Mesothelial cell of epicardium (in vitro differentiated cells): ENCODE data around the gene C10orf105. TPM values are rescaled to one million over a fixed set of nuclear protein-coding genes. Genes with fewer than 3 reads are reported as not detected.

Source experiments
- DNase-seq, 2 experiments: peaks; one replicate each; pipeline ENCODE4 v3.0.0; 2021; ENCODE audit warnings: low spot score in 2 of 2; ENCODE audit not compliant: unreplicated experiment in 2 of 2
- H3K27ac Mint-ChIP-seq: 2 replicates; pipeline ENCODE4 v1.8.0; 2021; ENCODE audit warnings: mixed read lengths
- H3K27me3 Mint-ChIP-seq: 2 replicates; pipeline ENCODE4 v1.8.0; 2021; ENCODE audit warnings: low read depth, mixed read lengths
- H3K36me3 Mint-ChIP-seq: 2 replicates; pipeline ENCODE4 v1.8.0; 2021; ENCODE audit warnings: mixed read lengths
- H3K4me1 Mint-ChIP-seq: 2 replicates; pipeline ENCODE4 v1.8.0; 2021; ENCODE audit warnings: mixed read lengths
- H3K4me3 Mint-ChIP-seq: 2 replicates; pipeline ENCODE4 v1.8.0; 2021; ENCODE audit warnings: mild to moderate bottlenecking, moderate library complexity, mixed read lengths
- H3K9me3 Mint-ChIP-seq: 2 replicates; pipeline ENCODE4 v1.8.0; 2021; ENCODE audit warnings: mixed read lengths
- CTCF ChIP-seq: fragments of 200-600 bp; sonication (generic); IDR thresholded peaks from one replicate; pipeline ENCODE4 v1.5.0; 2021; ENCODE audit warnings: antibody characterized with exemption; ENCODE audit not compliant: unreplicated experiment
- total RNA-seq: library from RNA; stranded (reverse); gene quantifications from 3 replicates; pipeline ENCODE4 v1.2.1, GENCODE V29; 2021

The C10orf105 gene
- total RNA-seq, 1 donor from 2014 or later, result 0.25 TPM

DNA sequence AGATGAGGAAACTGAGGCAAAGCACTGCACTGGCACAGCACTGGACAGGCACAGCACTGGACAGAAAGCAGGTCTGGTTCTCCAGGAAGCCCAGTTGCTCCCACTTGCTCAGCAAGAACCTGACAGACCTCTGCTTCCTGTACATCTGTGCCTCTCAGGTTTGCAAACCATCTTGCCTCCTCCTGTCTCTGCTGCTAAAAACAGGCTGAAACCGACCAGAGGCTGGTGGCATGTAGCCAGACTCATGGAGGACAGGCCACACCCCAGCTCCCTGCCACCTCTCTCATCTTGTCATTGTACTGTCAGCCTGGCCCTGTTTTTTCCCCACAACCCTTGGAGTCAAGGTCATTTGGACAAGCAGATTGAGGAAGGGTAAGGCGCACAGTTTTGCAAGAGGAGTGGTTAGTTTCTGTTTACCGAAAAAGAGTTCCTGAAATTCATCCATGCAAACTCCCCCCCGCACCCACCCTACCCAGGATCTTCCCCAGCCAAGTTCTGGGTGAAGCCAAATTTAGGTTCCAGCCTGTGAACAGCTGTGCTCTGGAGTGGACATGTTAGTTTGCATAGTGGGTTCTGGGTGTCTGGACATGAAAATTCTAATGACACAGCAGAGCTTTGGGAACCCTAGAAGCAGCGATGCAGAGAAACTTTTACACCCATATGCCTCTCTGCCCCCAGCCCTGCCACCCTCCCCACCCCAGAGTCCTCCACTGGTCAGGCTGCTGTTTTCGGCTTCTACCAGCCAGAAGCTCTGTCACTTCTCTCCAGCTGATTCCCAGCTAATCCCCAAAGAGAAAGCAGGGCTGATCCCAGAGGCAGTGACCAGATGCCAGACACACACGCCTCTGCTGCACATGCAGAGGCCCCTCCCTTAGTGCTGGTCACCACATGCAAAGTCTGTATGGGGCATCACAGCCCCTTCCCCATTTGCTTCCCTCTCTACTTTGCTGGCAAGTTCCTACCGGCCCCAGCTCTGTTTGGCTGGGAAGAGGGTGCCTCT lies 8.5 kb upstream of the C10orf105 start:
- H3K4me3 Mint-ChIP-seq, result no peak overlapping the region
- no peaks in the 10 kb centered on the region for H3K9me3 Mint-ChIP-seq
- H3K36me3 Mint-ChIP-seq, result no peaks in the 10 kb centered on the region
- DNase-seq, result no peak
- no peaks in the 10 kb centered on the region for H3K27me3 Mint-ChIP-seq
- H3K4me1 Mint-ChIP-seq, result peaks cover 29% of the 10 kb centered on the region
- H3K27ac Mint-ChIP-seq, result peak overlapping the region; percentile 35
- TF ChIP-seq CTCF, result no peak

DNA sequence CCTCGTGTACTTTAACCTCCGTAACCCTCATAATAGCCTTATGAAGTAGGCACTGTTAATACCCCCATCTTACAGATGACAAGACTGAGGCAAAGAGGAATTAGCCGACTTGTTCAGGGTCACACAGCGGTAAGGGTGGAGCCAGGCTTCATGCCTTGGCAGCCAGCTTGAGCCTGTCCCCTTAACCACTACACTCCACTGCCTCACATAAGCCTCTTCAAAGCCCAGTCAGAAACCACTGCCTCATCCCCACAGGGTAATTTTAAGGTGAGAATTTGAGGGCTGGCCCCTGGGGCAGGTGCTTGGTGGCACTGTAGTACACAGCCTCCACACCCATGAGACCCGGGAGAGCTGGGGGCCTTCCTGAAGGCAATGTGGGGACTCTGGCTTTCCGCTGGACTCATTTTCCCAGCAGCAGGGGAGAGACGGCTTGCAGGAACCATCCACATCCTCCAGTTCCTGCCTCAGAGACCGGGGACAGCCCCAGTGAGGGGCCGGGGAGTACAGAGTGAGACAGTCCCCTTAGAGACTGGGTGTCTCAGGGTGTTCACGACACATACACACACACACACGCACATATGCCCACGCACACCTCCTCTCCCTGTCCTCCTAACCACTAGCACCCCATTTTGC lies 7.6 kb upstream of the C10orf105 start:
- Mint-ChIP-seq H3K9me3 (no peaks in the 10 kb centered on the region), H3K4me1 (peaks cover 29% of the 10 kb centered on the region), H3K27me3 (no peaks in the 10 kb centered on the region), H3K36me3 (no peaks in the 10 kb centered on the region), H3K4me3 (no peak overlapping the region), H3K27ac (no peak overlapping the region)
- DNase-seq, result no peak
- no peak for TF ChIP-seq CTCF

- no peaks in the 10 kb centered on the region for H3K36me3 Mint-ChIP-seq
- no peak overlapping the region for H3K27ac Mint-ChIP-seq
- H3K9me3 Mint-ChIP-seq, result no peaks in the 10 kb centered on the region
- no peaks in the 10 kb centered on the region for H3K27me3 Mint-ChIP-seq
- H3K4me1 Mint-ChIP-seq, result peaks cover 29% of the 10 kb centered on the region
- no peak for TF ChIP-seq CTCF
- no peak for DNase-seq
- H3K4me3 Mint-ChIP-seq, result no peak overlapping the region
Measured at GRCh38 chr10:71726580-71727104, 7.1 kb upstream of the C10orf105 start.

- H3K4me1 Mint-ChIP-seq, result peaks cover 29% of the 10 kb centered on the region
- H3K4me3 Mint-ChIP-seq, result no peak overlapping the region
- no peaks in the 10 kb centered on the region for H3K36me3 Mint-ChIP-seq
- DNase-seq, result no peak
- H3K9me3 Mint-ChIP-seq, result no peaks in the 10 kb centered on the region
- H3K27me3 Mint-ChIP-seq, result no peaks in the 10 kb centered on the region
- TF ChIP-seq CTCF, result peak; percentile 54
- no peak overlapping the region for H3K27ac Mint-ChIP-seq
Measured at GRCh38 chr10:71725998-71726579, 6.5 kb upstream of the C10orf105 start.

DNA sequence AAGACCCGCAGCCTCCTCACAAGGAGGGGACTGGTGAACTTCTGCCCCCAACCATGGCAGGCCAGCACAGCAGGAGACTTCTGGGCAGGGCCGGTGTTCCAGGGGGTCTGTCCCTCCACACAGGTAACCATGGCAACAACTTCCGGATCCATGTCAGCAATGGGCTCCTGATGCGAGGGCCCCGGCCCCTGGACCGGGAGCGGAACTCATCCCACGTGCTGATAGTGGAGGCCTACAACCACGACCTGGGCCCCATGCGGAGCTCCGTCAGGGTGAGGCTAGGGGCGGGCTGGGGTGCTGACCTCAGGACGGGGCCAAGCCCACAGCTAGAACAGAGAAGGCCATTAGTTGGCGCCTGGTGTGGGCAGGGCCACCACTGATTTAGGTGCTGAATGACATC lies 5.7 kb upstream of the C10orf105 start:
- DNase-seq, result no peak
- H3K4me3 Mint-ChIP-seq, result no peak overlapping the region
- no peaks in the 10 kb centered on the region for H3K27me3 Mint-ChIP-seq
- H3K4me1 Mint-ChIP-seq, result peaks cover 29% of the 10 kb centered on the region
- no peak for TF ChIP-seq CTCF
- H3K9me3 Mint-ChIP-seq, result no peaks in the 10 kb centered on the region
- H3K36me3 Mint-ChIP-seq, result no peaks in the 10 kb centered on the region
- no peak overlapping the region for H3K27ac Mint-ChIP-seq
